Esophagus muscularis mucosa (tissue), 4 donors: Measurements from ENCODE around the gene PSMD7.

Experiments used
- CTCF ChIP-seq, 3 experiments: fragments of 200-600 bp in 2 of 3; fragments of 450-650 bp in 1 of 3; sonication (generic) in 2 of 3; IDR thresholded peaks; one replicate each; pipeline ENCODE4 v1.5.1; 2017 to 2019; ENCODE audit warnings: antibody characterized with exemption in 3 of 3, mild to moderate bottlenecking in 2 of 3, moderate library complexity in 1 of 3
- EP300 ChIP-seq: sonication (generic); formaldehyde crosslinking; IDR thresholded peaks from one replicate; pipeline ENCODE4 v1.6.1; 2017; ENCODE audit warnings: antibody characterized with exemption
- POLR2A ChIP-seq: fragments of 450-650 bp; IDR thresholded peaks from one replicate; pipeline ENCODE4 v1.6.1; 2017; ENCODE audit warnings: antibody characterized with exemption, moderate library complexity, mild to moderate bottlenecking, low read depth
- POLR2AphosphoS5 ChIP-seq, 2 donors: sonication (generic); formaldehyde crosslinking; IDR thresholded peaks; one replicate each; pipeline ENCODE4 v1.6.1; 2017; ENCODE audit warnings: antibody characterized with exemption in 2 of 2

- TF ChIP-seq EP300 (no peak), POLR2A (no peak), CTCF (IDR thresholded peaks at IDR 0.05) (no peak), POLR2AphosphoS5 (IDR thresholded peaks at IDR 0.05) (no peak)
Observed at GRCh38 chr16:74280448-74280847, 16.2 kb upstream of the PSMD7 start.
